ENCODE data around the gene CTCF. TPM values are rescaled to one million over a fixed set of nuclear protein-coding genes. Genes with fewer than 3 reads are reported as not detected.

CTCF gene
- total RNA-seq, 1 experiment from 2014 or later = 33.1 TPM

DNA sequence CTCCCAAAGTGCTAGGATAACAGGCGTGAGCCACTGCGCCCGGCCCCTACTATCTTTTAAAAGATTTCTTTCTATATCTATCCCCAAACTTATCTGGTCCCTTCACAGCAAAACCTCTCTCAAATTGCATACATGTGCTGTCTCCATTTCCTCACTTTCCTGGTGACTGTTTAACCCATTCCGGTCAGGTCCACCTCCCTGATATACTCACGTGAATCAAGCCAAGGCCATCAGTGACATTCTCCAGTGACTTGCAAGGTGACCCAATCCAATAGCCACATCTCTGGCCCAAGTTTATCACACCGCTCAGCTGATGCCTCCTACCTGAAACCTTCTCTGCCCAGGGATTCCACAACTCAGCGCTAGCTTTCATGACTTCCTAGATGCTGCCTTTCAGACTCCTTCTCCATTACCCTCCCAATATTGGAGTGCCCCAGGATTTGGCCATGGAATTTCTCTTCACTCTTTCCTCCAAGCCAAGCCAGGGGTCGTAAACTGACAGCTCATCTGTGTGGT lies 1.4 kb upstream of the CTCF start:
- intact Hi-C loops (cut with micrococcal nuclease; ENCODE audit: unreplicated experiment) = no loop called here

GRCh38 chr16:67561501-67561823 lies 864 bp upstream of the CTCF start:
- in situ Hi-C loops (cut with HindIII; ENCODE audit: low pct_unique_long_range_greater_than_20kb, low sequenced_read_pairs) = no loop called here
- DNase-seq (ENCODE audit: low read depth, low spot score) = no peak
- Histone ChIP-seq H3K9me3 (ENCODE audit: control insufficient read depth, insufficient read depth, low read depth, low read length) (no peaks in the 10 kb centered on the region), H3K36me3 (ENCODE audit: control insufficient read depth, insufficient read depth, low read length) (peaks cover 5% of the 10 kb centered on the region; the same call in 1 of the 2 replicates), H3K27ac (ENCODE audit: low read length) (peak overlapping the region; percentile 89), H3K4me1 (ENCODE audit: control insufficient read depth, insufficient read depth, low read length) (peaks cover 11% of the 10 kb centered on the region), H3K4me3 (ENCODE audit: low read depth in 2 of 2, low read length in 2 of 2) (peak overlapping the region; percentile 65 to 82), H3K27me3 (ENCODE audit: control insufficient read depth, insufficient read depth, low read length) (no peaks in the 10 kb centered on the region)
- ChIA-PET POLR2A (no interaction called here), CTCF (interaction anchor here (0.6 to 1.2 kb wide), 3 partner anchors 14 to 492 kb away, joined by 3 to 6 read pairs (median 4); no protein-coding TSS in a partner anchor)
- ATAC-seq = no peak
- TF ChIP-seq CTCF (IDR thresholded peaks at IDR 0.05) (no peak), SIN3A (IDR thresholded peaks at IDR 0.05; ENCODE audit: borderline replicate concordance, insufficient read depth, low read depth, low read length) (no peak), TCF7L2 (IDR thresholded peaks at IDR 0.05; ENCODE audit: low read depth, low read length) (no peak), POLR2AphosphoS5 (IDR thresholded peaks at IDR 0.05; ENCODE audit: low read depth, low read length) (no peak), REST (IDR thresholded peaks at IDR 0.05; ENCODE audit: insufficient read depth in 1 of 2, low read depth in 2 of 2, low read length in 1 of 2) (no peak)
- BruUV-seq (replicated peaks) = no TSS peak
- intact Hi-C loops (cut with micrococcal nuclease; ENCODE audit: unreplicated experiment) = no loop called here

More for the DNA sequence above, 1.4 kb upstream of the CTCF start:
- ChIA-PET POLR2A (interaction anchor here (0.7 kb wide), 1 partner anchor 314 kb away, joined by 3 read pairs; no protein-coding TSS in a partner anchor), CTCF (interaction anchor here (0.6 to 1.2 kb wide), 2 partner anchors 14 to 81 kb away, joined by 3 to 4 read pairs; no protein-coding TSS in a partner anchor)
- peak overlapping the region; percentile 65 to 82 for H3K4me3 ChIP-seq (ENCODE audit: low read depth in 2 of 2, low read length in 2 of 2)
- TF ChIP-seq POLR2AphosphoS5 (IDR thresholded peaks at IDR 0.05; ENCODE audit: low read depth, low read length) (no peak), SIN3A (IDR thresholded peaks at IDR 0.05; ENCODE audit: borderline replicate concordance, insufficient read depth, low read depth, low read length) (no peak), REST (IDR thresholded peaks at IDR 0.05; ENCODE audit: insufficient read depth in 1 of 2, low read depth in 2 of 2, low read length in 1 of 2) (no peak), TCF7L2 (IDR thresholded peaks at IDR 0.05; ENCODE audit: low read depth, low read length) (no peak)
- H3K36me3 ChIP-seq (ENCODE audit: control insufficient read depth, insufficient read depth, low read length) = peaks cover 5% of the 10 kb centered on the region; the same call in 1 of the 2 replicates
- H3K27me3 ChIP-seq (ENCODE audit: control insufficient read depth, insufficient read depth, low read length) = no peaks in the 10 kb centered on the region
- no peak for DNase-seq (ENCODE audit: low read depth, low spot score)
- peaks cover 9% of the 10 kb centered on the region for H3K4me1 ChIP-seq (ENCODE audit: control insufficient read depth, insufficient read depth, low read length)
- peak overlapping the region; percentile 89 for H3K27ac ChIP-seq (ENCODE audit: low read length)
- BruUV-seq (replicated peaks) = TSS peak; percentile 92
- no peak for ATAC-seq
- in situ Hi-C loops (cut with HindIII; ENCODE audit: low pct_unique_long_range_greater_than_20kb, low sequenced_read_pairs) = no loop called here
- no peaks in the 10 kb centered on the region for H3K9me3 ChIP-seq (ENCODE audit: control insufficient read depth, insufficient read depth, low read depth, low read length)

All from Panc1 (cell line).